Endothelial cell of umbilical vein (primary cell): ENCODE measurements around the gene C3orf70. TPM values are rescaled to one million over a fixed set of nuclear protein-coding genes. Genes with fewer than 3 reads are reported as not detected.

Experiments used
- BruUV-seq: library from RNA; stranded (reverse); fragments of 400-500 nt; replicated peaks from 2 replicates; lab custom pipeline; 2021; lab: Mats Ljungman, UMichigan
- CTCF ChIA-PET: fragments of 300-600, 350-600 bp; sonication (Branson Sonifier 250); formaldehyde crosslinking; loops from one replicate; lab custom pipeline; 2021; ENCODE audit warnings: antibody characterized with exemption, inconsistent platforms; lab: Charles Lee
- POLR2A ChIA-PET: fragments of 300-600, 350-600 bp; sonication (Branson Sonifier 250); formaldehyde crosslinking; loops from one replicate; lab custom pipeline; 2021; ENCODE audit warnings: antibody characterized with exemption, inconsistent platforms; lab: Charles Lee
- DNase-seq: peaks from one replicate; pipeline ENCODE4 v3.0.0-alpha.2; 2011; ENCODE audit warnings: low read depth, low spot score
- FAIRE-seq: peaks from 2 replicates; lab custom pipeline; 2011; peaks lifted over from hg19 to GRCh38; lab: Jason Lieb, UNC
- H2AFZ ChIP-seq: 2 replicates; pipeline ENCODE4 v1.6.0; 2012; ENCODE audit warnings: low read depth, low read length, control low read depth, inconsistent platforms
- H3K27ac ChIP-seq: 2 replicates; pipeline ENCODE4 v1.5.1; 2011; ENCODE audit warnings: low read depth, mild to moderate bottlenecking, control low read depth, low read length, moderate library complexity; ENCODE audit not compliant: insufficient read depth
- H3K27me3 ChIP-seq, 2 experiments: 2 replicates each; pipeline versions ENCODE4 v1.6.0 to v1.6.1; 2011; ENCODE audit warnings: low read length in 2 of 2, mixed read lengths in 1 of 2; ENCODE audit not compliant: control insufficient read depth in 2 of 2, insufficient read depth in 2 of 2
- H3K36me3 ChIP-seq, 2 experiments: 2 replicates in 1 of 2; 3 replicates in 1 of 2; pipeline ENCODE4 v1.5.1; 2011; ENCODE audit warnings: low read length in 2 of 2, mild to moderate bottlenecking in 1 of 2, moderate library complexity in 1 of 2; ENCODE audit not compliant: control insufficient read depth in 2 of 2, insufficient read depth in 2 of 2; ENCODE audit errors: extremely low read depth in 1 of 2
- H3K4me1 ChIP-seq: 3 replicates; pipeline ENCODE4 v1.5.1; 2011; ENCODE audit warnings: mild to moderate bottlenecking, low read length; ENCODE audit not compliant: control insufficient read depth, insufficient read depth; ENCODE audit errors: extremely low read depth
- H3K4me2 ChIP-seq: 2 replicates; pipeline ENCODE4 v1.6.1; 2011; ENCODE audit warnings: low read length, control low read depth, mixed read lengths; ENCODE audit not compliant: insufficient read depth
- H3K4me3 ChIP-seq, 3 experiments: fragments of 200-600 bp in 1 of 3; sonication (generic), shearing (Covaris generic) in 1 of 3; replicated peaks in 1 of 3; 2 replicates each; pipeline ENCODE4 v1.5.1; 2011 to 2016; ENCODE audit warnings: control low read depth in 3 of 3, low read length in 3 of 3, mild to moderate bottlenecking in 2 of 3, inconsistent platforms in 1 of 3, low read depth in 1 of 3, moderate library complexity in 1 of 3; ENCODE audit not compliant: insufficient read depth in 1 of 3
- H3K79me2 ChIP-seq: 2 replicates; pipeline ENCODE4 v1.6.0; 2012; ENCODE audit warnings: low read length, inconsistent platforms; ENCODE audit not compliant: control insufficient read depth, insufficient read depth
- H3K9ac ChIP-seq: replicated peaks from 2 replicates; pipeline ENCODE3; 2011; ENCODE audit warnings: low read length, control low read depth; ENCODE audit not compliant: insufficient read depth; ENCODE audit errors: extremely low read depth
- H3K9me1 ChIP-seq: replicated peaks from 3 replicates; pipeline ENCODE4 v1.6.0; 2011; ENCODE audit warnings: mild to moderate bottlenecking, low read length; ENCODE audit not compliant: control insufficient read depth, insufficient read depth; ENCODE audit errors: extremely low read depth
- H3K9me3 ChIP-seq: replicated peaks from 2 replicates; pipeline ENCODE4 v1.5.1; 2012; ENCODE audit warnings: low read length, inconsistent platforms; ENCODE audit not compliant: control insufficient read depth, insufficient read depth
- H4K20me1 ChIP-seq: replicated peaks from 2 replicates; pipeline ENCODE3; 2011; ENCODE audit warnings: mild to moderate bottlenecking, low read length; ENCODE audit not compliant: control insufficient read depth, insufficient read depth; ENCODE audit errors: extremely low read depth
- CTCF ChIP-seq, 2 donors: IDR thresholded peaks; 1 replicate in 1 of 2; 2 replicates in 1 of 2; pipeline ENCODE4 v1.5.1; 2011; ENCODE audit warnings: low read length in 2 of 2, mild to moderate bottlenecking in 2 of 2, moderate library complexity in 2 of 2, control low read depth in 1 of 2, inconsistent platforms in 1 of 2, low read depth in 1 of 2; ENCODE audit not compliant: insufficient read depth in 1 of 2; ENCODE audit errors: extremely low read depth in 1 of 2
- EZH2 ChIP-seq: IDR thresholded peaks from 2 replicates; pipeline ENCODE4 v1.6.1; 2012; ENCODE audit warnings: borderline replicate concordance, low read depth, mild to moderate bottlenecking, moderate library complexity, low read length, inconsistent platforms; ENCODE audit not compliant: severe bottlenecking
- FOS ChIP-seq: IDR thresholded peaks from 2 replicates; pipeline ENCODE4 v1.6.1; 2011; ENCODE audit warnings: mild to moderate bottlenecking, low read length, moderate library complexity, borderline replicate concordance; ENCODE audit not compliant: insufficient read depth
- GATA2 ChIP-seq: IDR thresholded peaks from 2 replicates; pipeline ENCODE4 v1.7.0; 2011; ENCODE audit warnings: low read depth, mild to moderate bottlenecking, moderate library complexity, mixed read lengths, low read length; ENCODE audit not compliant: insufficient read length, insufficient read depth
- JUN ChIP-seq: IDR thresholded peaks from 2 replicates; pipeline ENCODE4 v1.6.1; 2011; ENCODE audit warnings: borderline replicate concordance, low read depth; ENCODE audit not compliant: insufficient read length, insufficient read depth
- MAX ChIP-seq: IDR thresholded peaks from 2 replicates; pipeline ENCODE4 v1.6.1; 2011; ENCODE audit not compliant: insufficient read depth, insufficient read length
- MYC ChIP-seq: IDR thresholded peaks from one replicate; pipeline ENCODE4 v1.6.1; 2011; ENCODE audit warnings: mild to moderate bottlenecking, low read depth, low read length
- POLR2A ChIP-seq: IDR thresholded peaks from 2 replicates; pipeline ENCODE4 v1.6.1; 2012; ENCODE audit warnings: low read depth, mild to moderate bottlenecking, control low read depth, low read length
- POLR2AphosphoS5 ChIP-seq: IDR thresholded peaks from 2 replicates; pipeline ENCODE4 v1.6.1; 2012; ENCODE audit warnings: low read depth, mild to moderate bottlenecking, control low read depth, low read length, moderate library complexity; ENCODE audit not compliant: insufficient read depth
- dilution Hi-C: fragments of 300-500 bp; cut with MboI; formaldehyde crosslinking; loops from one replicate; pipeline ENCODE4 v1.15.0; 2019; ENCODE audit warnings: low sequenced_read_pairs; ENCODE audit not compliant: extremely low pct_ligation_motif_present
- intact Hi-C: fragments of 100-400 bp; cut with micrococcal nuclease; formaldehyde crosslinking; loops from one replicate; pipeline ENCODE4 v1.10.0; 2022
- polyA plus RNA-seq, 4 experiments: library from polyadenylated mRNA; depleted of rRNA in 3 of 4; stranded (reverse) in 3 of 4; unstranded in 1 of 4; fragments of >200 nt; gene quantifications; 2 replicates each; pipeline versions ENCODE4 v1.2.1 to v1.2.3, GENCODE V29; 2011 to 2012; ENCODE audit warnings: missing spikeins in 1 of 4
- total RNA-seq: library from RNA; stranded (reverse); gene quantifications from 2 replicates; pipeline ENCODE4 v1.2.3, GENCODE V29; 2021

C3orf70 gene
- total and polyA plus RNA-seq, 2 donors (not counting 3 experiments of a cell fraction or from before 2014, with no cell fraction given), result 0.08 to 0.20 TPM

GRCh38 chr3:185103359-185104127 lies 49.3 kb downstream of the C3orf70 start:
- intact Hi-C loops, result no loop called here
- H3K4me1 ChIP-seq, result no peaks in the 10 kb centered on the region
- H3K9me3 ChIP-seq, result no peaks in the 10 kb centered on the region
- BruUV-seq, result no TSS peak
- no peak for DNase-seq
- dilution Hi-C loops, result no loop called here
- FAIRE-seq, result no peak
- ChIA-PET POLR2A (no interaction called here), CTCF (no interaction called here)
- H2AFZ ChIP-seq, result no peak overlapping the region
- H3K9me1 ChIP-seq, result no peaks in the 10 kb centered on the region
- H3K36me3 ChIP-seq, result no peaks in the 10 kb centered on the region
- H4K20me1 ChIP-seq, result no peaks in the 10 kb centered on the region
- H3K9ac ChIP-seq, result no peak overlapping the region
- no peaks in the 10 kb centered on the region for H3K79me2 ChIP-seq
- TF ChIP-seq POLR2A (no peak), EZH2 (no peak), POLR2AphosphoS5 (no peak), FOS (no peak), GATA2 (no peak), JUN (no peak), CTCF (IDR thresholded peaks at IDR 0.05; ENCODE audit: extremely low read depth in 1 of 2, insufficient read depth in 1 of 2, low read depth in 1 of 2, low read length in 2 of 2) (no peak), MYC (no peak), MAX (no peak)
- no peak overlapping the region for H3K4me3 ChIP-seq
- H3K27me3 ChIP-seq, result peaks cover 0 to 1% of the 10 kb centered on the region in 2 experiments
- H3K4me2 ChIP-seq, result no peak overlapping the region
- no peak overlapping the region for H3K27ac ChIP-seq
